AG09309 (cell line): ENCODE measurements around the gene PIGQ.

Source experiments
- DNase-seq: peaks from one replicate; pipeline ENCODE4 v3.0.0-alpha.2; 2010; ENCODE audit warnings: low read depth
- H3K4me3 ChIP-seq: 2 replicates; pipeline ENCODE4 v1.5.1; 2011; ENCODE audit warnings: mild to moderate bottlenecking, low read depth, low read length, moderate library complexity; ENCODE audit not compliant: control insufficient read depth
- TF ChIP-seq, protein P1 (sequence below): IDR thresholded peaks from 2 replicates; pipeline ENCODE4 v1.5.1; 2011; ENCODE audit warnings: mild to moderate bottlenecking, low read depth, low read length, inconsistent platforms; ENCODE audit not compliant: insufficient read depth, control insufficient read depth; ENCODE audit errors: missing control alignments

Gene PIGQ

DNA sequence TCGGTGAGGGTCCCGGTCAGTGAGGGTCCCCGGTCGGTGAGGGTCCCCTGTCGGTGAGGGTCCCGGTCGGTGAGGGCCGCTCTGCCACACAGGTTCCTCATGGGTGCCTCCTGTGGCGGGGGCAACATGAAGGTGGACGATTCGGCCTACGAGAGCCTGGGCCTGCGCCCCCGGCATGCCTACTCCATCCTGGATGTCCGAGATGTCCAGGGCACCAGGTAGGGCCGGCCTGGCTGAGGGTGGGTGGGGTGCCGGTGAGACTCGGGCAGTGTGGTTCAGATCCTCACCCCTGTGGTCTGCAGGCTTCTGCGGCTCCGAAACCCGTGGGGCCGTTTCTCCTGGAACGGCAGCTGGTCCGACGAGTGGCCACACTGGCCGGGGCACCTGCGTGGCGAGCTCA, 18.6 kb upstream of the PIGQ start:
- no peak for DNase-seq
- H3K4me3 ChIP-seq, result no peak overlapping the region
- TF ChIP-seq, protein P1, sequence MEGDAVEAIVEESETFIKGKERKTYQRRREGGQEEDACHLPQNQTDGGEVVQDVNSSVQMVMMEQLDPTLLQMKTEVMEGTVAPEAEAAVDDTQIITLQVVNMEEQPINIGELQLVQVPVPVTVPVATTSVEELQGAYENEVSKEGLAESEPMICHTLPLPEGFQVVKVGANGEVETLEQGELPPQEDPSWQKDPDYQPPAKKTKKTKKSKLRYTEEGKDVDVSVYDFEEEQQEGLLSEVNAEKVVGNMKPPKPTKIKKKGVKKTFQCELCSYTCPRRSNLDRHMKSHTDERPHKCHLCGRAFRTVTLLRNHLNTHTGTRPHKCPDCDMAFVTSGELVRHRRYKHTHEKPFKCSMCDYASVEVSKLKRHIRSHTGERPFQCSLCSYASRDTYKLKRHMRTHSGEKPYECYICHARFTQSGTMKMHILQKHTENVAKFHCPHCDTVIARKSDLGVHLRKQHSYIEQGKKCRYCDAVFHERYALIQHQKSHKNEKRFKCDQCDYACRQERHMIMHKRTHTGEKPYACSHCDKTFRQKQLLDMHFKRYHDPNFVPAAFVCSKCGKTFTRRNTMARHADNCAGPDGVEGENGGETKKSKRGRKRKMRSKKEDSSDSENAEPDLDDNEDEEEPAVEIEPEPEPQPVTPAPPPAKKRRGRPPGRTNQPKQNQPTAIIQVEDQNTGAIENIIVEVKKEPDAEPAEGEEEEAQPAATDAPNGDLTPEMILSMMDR, result no peak

DNA sequence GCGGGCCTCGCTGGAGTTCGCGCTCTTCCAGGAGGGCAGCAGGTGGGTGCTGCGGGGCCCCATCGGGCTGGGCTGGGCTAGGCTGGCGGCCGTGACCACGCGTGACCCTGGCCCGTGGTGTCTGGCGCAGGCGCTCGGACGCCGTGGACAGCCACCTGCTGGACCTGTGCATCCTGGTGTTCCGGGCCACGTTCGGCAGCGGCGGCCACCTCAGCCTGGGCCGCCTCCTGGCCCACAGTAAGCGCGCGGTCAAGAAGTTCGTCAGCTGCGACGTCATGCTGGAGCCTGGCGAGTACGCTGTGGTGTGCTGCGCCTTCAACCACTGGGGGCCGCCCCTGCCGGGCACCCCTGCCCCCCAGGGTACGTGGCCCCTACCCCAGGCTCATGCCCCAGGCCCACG, 17.6 kb upstream of the PIGQ start:
- TF ChIP-seq, protein P1, result no peak
- no peak for DNase-seq
- H3K4me3 ChIP-seq, result no peak overlapping the region

GRCh38 chr16:553601-554296, 16.0 kb upstream of the PIGQ start:
- H3K4me3 ChIP-seq, result no peak overlapping the region
- DNase-seq, result no peak
- TF ChIP-seq, protein P1, result no peak

GRCh38 chr16:554297-554621, 15.5 kb upstream of the PIGQ start:
- no peak for DNase-seq
- TF ChIP-seq, protein P1, result no peak
- no peak overlapping the region for H3K4me3 ChIP-seq

DNA sequence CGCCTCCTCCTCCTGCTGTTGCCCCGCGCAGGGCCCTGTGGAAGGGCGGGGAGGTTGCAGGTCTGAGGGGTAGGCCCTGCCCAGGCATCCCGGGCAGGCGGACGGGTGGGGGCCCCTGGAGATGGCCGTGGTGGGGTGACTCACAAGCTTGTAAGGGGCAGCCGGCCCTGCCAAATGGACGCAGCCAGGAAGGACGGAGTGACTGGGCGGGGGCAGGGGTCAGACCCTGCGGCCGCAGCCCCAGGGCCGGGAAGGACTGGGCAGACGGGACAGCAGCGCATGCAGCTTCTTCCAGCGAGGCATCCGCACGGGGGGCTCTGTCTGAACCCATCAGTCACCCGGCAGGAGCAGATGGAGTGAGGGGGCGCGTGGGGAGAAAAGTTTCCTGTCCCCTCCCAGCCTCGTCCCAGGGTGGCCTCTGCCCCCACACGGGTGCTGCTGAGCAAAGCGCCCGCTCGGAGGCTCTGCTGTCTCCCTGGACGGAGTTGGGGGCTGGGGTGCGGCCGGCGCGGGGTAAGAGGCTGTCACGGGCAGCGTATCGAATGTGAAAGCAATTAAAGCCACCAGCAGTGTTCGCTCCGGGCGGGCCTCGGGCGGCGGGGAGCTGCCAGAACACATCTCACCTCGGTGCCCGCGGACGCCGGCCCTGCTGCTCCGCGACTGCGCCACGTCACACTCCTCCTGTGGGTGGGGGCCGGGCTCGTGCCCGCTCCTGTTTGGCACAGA, 15.0 kb upstream of the PIGQ start:
- no peak for DNase-seq
- peak overlapping the region; percentile 33 for H3K4me3 ChIP-seq
- TF ChIP-seq, protein P1, result no peak

DNA sequence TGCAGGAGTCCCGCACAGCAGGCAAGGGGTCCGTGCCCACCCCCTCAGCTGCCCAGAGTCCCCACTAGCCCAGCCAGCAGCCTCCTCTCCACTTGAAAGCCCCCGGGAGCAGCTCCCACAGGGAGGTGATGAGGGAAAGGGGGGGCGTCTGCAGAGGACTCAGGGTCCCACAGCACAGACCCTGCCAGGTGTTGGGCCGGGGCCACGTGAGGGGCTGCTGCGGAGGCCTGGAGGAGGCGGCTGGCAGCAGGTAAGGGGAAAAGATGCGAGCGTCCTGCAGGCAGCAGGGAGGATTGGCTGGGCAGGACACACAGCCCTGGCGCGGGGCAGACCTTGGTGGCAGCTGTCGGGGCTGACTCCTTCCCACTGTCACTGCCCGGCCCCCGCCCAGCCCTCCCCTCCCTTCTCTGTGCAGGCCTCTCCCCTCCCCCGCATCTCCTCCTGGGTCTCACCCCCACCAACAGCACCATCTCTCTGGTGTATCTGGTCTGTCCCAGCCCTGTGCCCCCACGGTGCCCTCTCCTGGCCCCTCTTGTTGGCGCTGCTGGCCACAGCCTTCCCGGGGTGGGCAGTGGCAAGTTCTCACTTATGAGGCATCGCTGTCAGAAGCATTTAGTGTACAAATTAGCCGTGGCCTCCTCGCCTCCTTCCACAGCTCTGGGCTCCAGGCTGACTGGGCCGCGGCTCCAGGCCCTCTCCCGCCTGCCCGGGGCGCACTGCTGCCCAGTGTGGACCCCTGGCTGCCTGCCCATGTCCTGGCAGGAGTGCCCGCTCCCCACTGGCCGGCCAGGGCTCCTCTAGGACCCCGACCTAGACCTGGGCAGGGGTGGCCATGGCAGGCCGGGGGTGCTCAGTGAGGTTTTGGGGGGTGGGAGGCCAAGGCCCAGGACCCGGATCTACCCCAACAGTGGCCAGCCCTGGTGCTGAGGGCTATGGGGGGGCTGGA, 14.0 kb upstream of the PIGQ start:
- H3K4me3 ChIP-seq, result no peak overlapping the region
- no peak for DNase-seq
- TF ChIP-seq, protein P1, result no peak
